Smooth muscle cell (in vitro differentiated cells): ENCODE results near the gene ATP5F1D. TPM values are rescaled to one million over a fixed set of nuclear protein-coding genes. Genes with fewer than 3 reads are reported as not detected.

Source experiments
- DNase-seq: peaks from one replicate; lab custom pipeline; 2025; ENCODE audit not compliant: unreplicated experiment; lab: John Stamatoyannopoulos, UW
- H2AFZ ChIP-seq: fragments of 200-600 bp; sonication (generic); 2 replicates; pipeline ENCODE4 v1.6.0; 2016; ENCODE audit warnings: antibody characterized with exemption, low read depth, mild to moderate bottlenecking
- H3F3A ChIP-seq: fragments of 200-600 bp; sonication (generic); 2 replicates; pipeline ENCODE4 v1.6.0; 2017; ENCODE audit warnings: antibody characterized with exemption, low read depth
- H3K27ac ChIP-seq: fragments of 200-600 bp; sonication (generic); 2 replicates; pipeline ENCODE4 v1.5.1; 2016; ENCODE audit warnings: low read depth, mild to moderate bottlenecking
- H3K27me3 ChIP-seq: fragments of 200-600 bp; sonication (generic); 2 replicates; pipeline ENCODE4 v1.6.1; 2016; ENCODE audit warnings: low read depth, mild to moderate bottlenecking
- H3K36me3 ChIP-seq: fragments of 200-600 bp; sonication (generic); 2 replicates; pipeline ENCODE4 v1.5.1; 2016; ENCODE audit warnings: low read depth
- H3K4me1 ChIP-seq: fragments of 200-600 bp; sonication (generic); 2 replicates; pipeline ENCODE4 v1.5.1; 2016; ENCODE audit warnings: low read depth
- H3K4me2 ChIP-seq: fragments of 200-600 bp; sonication (generic); 2 replicates; pipeline ENCODE4 v1.6.0; 2016; ENCODE audit warnings: mild to moderate bottlenecking
- H3K4me3 ChIP-seq: fragments of 200-600 bp; sonication (generic); 2 replicates; pipeline ENCODE4 v1.5.1; 2016; ENCODE audit warnings: mild to moderate bottlenecking
- H3K79me2 ChIP-seq: fragments of 200-600 bp; sonication (generic); 2 replicates; pipeline ENCODE4 v1.6.0; 2016; ENCODE audit warnings: low read depth, mild to moderate bottlenecking
- H3K9ac ChIP-seq: fragments of 200-600 bp; sonication (generic); 2 replicates; pipeline ENCODE4 v1.6.0; 2016; ENCODE audit warnings: low read depth
- H3K9me3 ChIP-seq: fragments of 200-600 bp; sonication (generic); replicated peaks from 2 replicates; pipeline ENCODE4 v1.5.1; 2016; ENCODE audit warnings: low read depth
- H4K20me1 ChIP-seq: fragments of 200-600 bp; sonication (generic); 2 replicates; pipeline ENCODE4 v1.6.0; 2016; ENCODE audit warnings: low read depth
- CTCF ChIP-seq: fragments of 200-600 bp; sonication (generic); IDR thresholded peaks from 2 replicates; pipeline ENCODE4 v1.5.1; 2017; ENCODE audit warnings: borderline replicate concordance, mild to moderate bottlenecking, antibody characterized with exemption; ENCODE audit not compliant: insufficient read depth, poor library complexity, severe bottlenecking
- WGBS: methylation state at CpG from one replicate; pipeline ENCODE4 v1.1.7; 2016; ENCODE audit warnings: low lambda C conversion rate; 5-methylcytosine and 5-hydroxymethylcytosine counted together
- polyA plus RNA-seq: library from polyadenylated mRNA; unstranded; fragments of >200 nt; fragmentation: Nextera tagmentation; extraction: Ambion mirVana; gene quantifications from 2 replicates; pipeline ENCODE4 v1.2.1, GENCODE V29; 2016
- total RNA-seq: library from RNA; depleted of rRNA; stranded (reverse); fragments of >200 nt; gene quantifications from 2 replicates; pipeline ENCODE4 v1.2.3, GENCODE V29; 2014

ATP5F1D gene
- total and polyA plus RNA-seq, 2 experiments from 2014 or later: 68.8 to 272 TPM

- H3K79me2 ChIP-seq: no peaks in the 10 kb centered on the region
- H3K4me2 ChIP-seq: no peak overlapping the region
- H4K20me1 ChIP-seq: peaks cover 44% of the 10 kb centered on the region
- 96% methylated on average over 34 of the region's 41 CpGs for WGBS
- no peak overlapping the region for H2AFZ ChIP-seq
- H3K36me3 ChIP-seq: no peaks in the 10 kb centered on the region
- no peak overlapping the region for H3K27ac ChIP-seq
- no peaks in the 10 kb centered on the region for H3F3A ChIP-seq
- no peak for TF ChIP-seq CTCF
- H3K4me1 ChIP-seq: peaks cover 10% of the 10 kb centered on the region
- DNase-seq: no peak
- H3K4me3 ChIP-seq: no peak overlapping the region
- no peaks in the 10 kb centered on the region for H3K27me3 ChIP-seq
- H3K9ac ChIP-seq: no peak overlapping the region
- no peaks in the 10 kb centered on the region for H3K9me3 ChIP-seq
Observed at GRCh38 chr19:1288833-1289685, 47.5 kb downstream of the ATP5F1D start.

GRCh38 chr19:1289686-1290025 is 48.1 kb downstream of the ATP5F1D start:
- Histone ChIP-seq H3K27me3 (no peaks in the 10 kb centered on the region), H2AFZ (no peak overlapping the region), H3K4me3 (no peak overlapping the region), H3K4me2 (no peak overlapping the region), H3K9me3 (no peaks in the 10 kb centered on the region), H3K4me1 (peaks cover 10% of the 10 kb centered on the region), H3K9ac (no peak overlapping the region), H3K79me2 (no peaks in the 10 kb centered on the region), H3F3A (no peaks in the 10 kb centered on the region), H3K27ac (no peak overlapping the region), H4K20me1 (peaks cover 50% of the 10 kb centered on the region), H3K36me3 (no peaks in the 10 kb centered on the region)
- TF ChIP-seq CTCF: no peak
- no peak for DNase-seq
- 94% methylated on average over 13 of the region's 19 CpGs for WGBS

GRCh38 chr19:1290196-1290702 is 48.7 kb downstream of the ATP5F1D start:
- H3K4me2 ChIP-seq: no peak overlapping the region
- WGBS: 92% methylated on average over 20 of the region's 24 CpGs
- H3K9me3 ChIP-seq: no peaks in the 10 kb centered on the region
- H3F3A ChIP-seq: no peaks in the 10 kb centered on the region
- no peak overlapping the region for H3K4me3 ChIP-seq
- no peak overlapping the region for H3K27ac ChIP-seq
- H3K4me1 ChIP-seq: peaks cover 10% of the 10 kb centered on the region
- H3K27me3 ChIP-seq: no peaks in the 10 kb centered on the region
- no peaks in the 10 kb centered on the region for H3K36me3 ChIP-seq
- no peak overlapping the region for H2AFZ ChIP-seq
- no peak for TF ChIP-seq CTCF
- no peak for DNase-seq
- H4K20me1 ChIP-seq: peaks cover 56% of the 10 kb centered on the region
- no peak overlapping the region for H3K9ac ChIP-seq
- H3K79me2 ChIP-seq: no peaks in the 10 kb centered on the region
